GM18870 (cell line): ENCODE results near the gene SYCN.

ENCODE experiments used
- ATAC-seq: cut with Tn5 transposase; IDR thresholded peaks from one replicate; pipeline ENCODE4 v1.9.1; 2021; ENCODE audit warnings: moderate library complexity; ENCODE audit not compliant: unreplicated experiment

SYCN gene

DNA sequence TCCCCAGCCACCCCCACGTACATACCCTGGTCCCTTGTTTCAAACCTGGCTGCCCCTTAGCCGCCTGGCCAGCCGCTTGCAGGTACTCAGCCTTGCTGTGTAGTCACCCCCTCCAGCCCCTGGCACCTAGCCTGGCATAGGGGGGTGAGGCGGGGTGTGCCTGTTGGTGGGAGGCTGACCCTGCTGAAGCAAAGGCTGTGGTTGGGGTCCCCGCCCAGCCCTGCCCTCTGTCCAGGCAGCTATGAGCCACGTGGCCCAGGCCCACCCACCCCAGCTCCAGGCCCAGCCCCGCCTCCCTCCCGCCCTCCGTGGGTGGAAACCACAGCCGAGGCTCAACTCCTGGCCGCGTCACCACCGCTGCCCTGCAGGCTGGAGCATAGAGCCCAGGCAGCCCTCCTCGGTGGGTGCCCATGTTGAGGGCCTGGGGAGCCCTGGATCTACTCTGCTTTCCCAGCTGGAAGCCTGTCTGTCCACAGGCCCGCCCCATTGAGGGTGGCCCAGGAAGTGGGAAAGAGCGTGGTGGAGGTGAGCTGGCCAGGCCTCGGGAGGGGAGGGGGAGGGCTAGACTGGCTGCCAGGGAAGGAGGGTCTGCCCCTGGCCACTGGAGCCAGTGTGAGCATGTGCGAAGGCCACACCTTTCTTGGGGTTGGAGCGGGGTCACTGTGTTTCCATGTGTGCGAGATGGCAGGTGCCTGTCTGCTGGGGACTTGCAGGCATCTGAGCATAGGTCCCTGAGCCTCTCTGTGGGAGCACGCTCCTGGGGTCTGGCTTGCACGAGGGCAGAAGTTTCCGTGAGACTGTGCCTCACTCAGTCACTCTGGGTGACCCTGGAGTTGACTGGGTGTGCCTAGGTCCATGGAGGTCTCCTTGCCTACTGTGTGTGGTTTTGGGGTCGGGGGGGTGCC, 47.5 kb downstream of the SYCN start:
- ATAC-seq: no peak

GRCh38 chr19:39155741-39156140, 48.3 kb downstream of the SYCN start:
- ATAC-seq: no peak

- ATAC-seq: no peak
Observed at GRCh38 chr19:39155114-39155700, 48.9 kb downstream of the SYCN start.

DNA sequence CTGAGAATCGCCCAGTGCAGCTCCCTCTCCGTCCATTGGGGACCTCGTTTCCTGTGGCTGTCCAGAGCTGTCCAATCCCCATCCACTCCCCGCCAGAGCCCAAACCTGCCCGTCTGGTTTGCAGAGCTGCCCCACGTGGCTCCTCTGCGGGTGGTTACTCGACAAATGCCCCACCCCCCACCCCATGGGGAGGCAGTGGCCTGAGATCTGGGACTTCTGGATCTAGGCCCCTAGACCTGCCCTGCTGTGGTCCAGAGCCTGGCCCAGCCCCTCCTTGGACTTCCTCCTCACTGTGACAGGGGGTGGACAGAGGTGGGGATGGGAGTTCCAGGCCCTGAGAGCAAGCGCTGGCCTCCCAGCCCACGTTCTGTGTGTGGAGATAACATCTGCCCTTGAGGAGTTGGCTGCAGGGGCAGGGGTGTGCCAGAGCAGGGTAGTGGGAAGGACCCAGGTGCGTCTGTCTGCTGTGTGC, 49.4 kb downstream of the SYCN start:
- no peak for ATAC-seq

DNA sequence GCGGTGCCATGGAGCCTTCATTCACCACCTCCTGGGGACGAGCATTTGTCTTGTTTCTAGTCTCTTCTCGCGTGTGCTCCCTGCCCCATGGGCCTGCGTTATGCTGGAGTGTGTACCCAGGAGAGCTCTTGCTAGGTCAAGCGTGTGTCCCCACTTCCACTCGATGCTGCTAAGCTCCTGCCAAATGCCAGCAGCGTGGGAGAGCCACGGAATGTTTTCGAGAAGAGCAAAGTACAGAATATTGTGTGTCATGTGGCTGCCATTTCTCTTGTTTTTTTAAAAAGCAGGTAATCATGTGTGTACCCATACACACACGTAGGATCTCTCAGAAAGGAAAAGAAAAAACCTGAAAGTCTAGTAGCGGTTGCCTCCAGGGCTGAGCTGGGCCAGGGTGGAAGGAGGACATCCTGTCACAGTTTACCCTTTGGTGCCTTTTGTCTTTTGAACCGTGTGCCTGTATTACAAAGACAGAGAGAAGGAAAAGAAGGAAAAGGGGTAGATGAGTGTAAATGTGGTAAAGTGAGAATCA, 49.9 kb downstream of the SYCN start:
- no peak for ATAC-seq
